AG09319 (cell line): ENCODE measurements around the gene CDPF1.

Experiments
- DNase-seq: peaks from one replicate; pipeline ENCODE4 v3.0.0-alpha.2; 2010; ENCODE audit warnings: low read depth; ENCODE audit errors: extremely low read depth
- CTCF ChIP-seq: IDR thresholded peaks from 2 replicates; pipeline ENCODE4 v1.5.1; 2011; ENCODE audit warnings: low read depth, mild to moderate bottlenecking, inconsistent platforms, low read length, moderate library complexity

Gene CDPF1

DNA sequence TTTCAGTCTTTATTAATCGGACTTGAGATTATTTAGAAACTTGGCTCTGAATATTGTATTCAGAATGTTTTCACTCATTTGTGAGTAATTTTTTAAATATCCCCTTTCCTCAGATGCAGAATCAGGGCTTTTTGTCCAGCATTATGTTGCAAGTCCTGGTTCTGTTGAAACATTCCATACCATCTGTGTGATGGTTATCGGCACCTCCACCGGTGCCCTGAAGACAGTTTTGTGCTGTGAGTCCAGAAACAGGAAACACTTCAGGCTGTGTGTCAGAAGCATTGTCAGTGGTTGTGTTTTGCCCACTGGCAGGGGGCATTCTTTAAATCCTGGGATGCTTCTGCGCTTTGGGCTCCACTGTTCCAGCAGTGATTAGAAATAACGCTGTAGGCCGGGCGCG is 20.4 kb downstream of the CDPF1 start:
- DNase-seq: no peak
- no peak for TF ChIP-seq CTCF

DNA sequence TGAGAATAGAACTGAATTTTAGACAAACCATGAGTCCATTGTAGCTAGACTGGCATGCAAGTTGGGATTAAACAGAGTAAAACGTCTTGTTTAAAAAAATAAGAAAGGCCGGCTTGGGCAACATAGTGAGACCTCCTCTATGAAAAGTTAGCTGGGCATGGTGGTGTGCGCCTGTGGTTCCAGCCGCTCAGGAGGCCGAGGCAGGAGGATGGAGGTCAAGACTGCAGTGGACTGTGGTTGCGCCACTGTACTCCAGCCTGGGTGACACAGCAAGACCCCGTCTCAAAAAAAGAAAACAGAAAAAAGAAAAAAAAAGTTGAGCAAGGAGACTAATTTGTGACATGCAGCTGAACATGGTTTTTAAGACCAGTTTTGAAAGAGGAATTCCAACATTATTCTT is 23.5 kb downstream of the CDPF1 start:
- no peak for DNase-seq
- no peak for TF ChIP-seq CTCF

- DNase-seq: no peak
- TF ChIP-seq CTCF: no peak
Measured at GRCh38 chr22:46225631-46226030, 24.5 kb downstream of the CDPF1 start.

GRCh38 chr22:46224898-46225290 is 25.2 kb downstream of the CDPF1 start:
- TF ChIP-seq CTCF: no peak
- no peak for DNase-seq

GRCh38 chr22:46224044-46224897 is 25.8 kb downstream of the CDPF1 start:
- no peak for DNase-seq
- no peak for TF ChIP-seq CTCF

- no peak for DNase-seq
- TF ChIP-seq CTCF: no peak
Measured at GRCh38 chr22:46220921-46221320, 29.2 kb downstream of the CDPF1 start.

GRCh38 chr22:46219636-46220035 is 30.5 kb downstream of the CDPF1 start:
- TF ChIP-seq CTCF: no peak
- DNase-seq: no peak
